ENCODE results near the gene TXNL4A.

TXNL4A gene

DNA sequence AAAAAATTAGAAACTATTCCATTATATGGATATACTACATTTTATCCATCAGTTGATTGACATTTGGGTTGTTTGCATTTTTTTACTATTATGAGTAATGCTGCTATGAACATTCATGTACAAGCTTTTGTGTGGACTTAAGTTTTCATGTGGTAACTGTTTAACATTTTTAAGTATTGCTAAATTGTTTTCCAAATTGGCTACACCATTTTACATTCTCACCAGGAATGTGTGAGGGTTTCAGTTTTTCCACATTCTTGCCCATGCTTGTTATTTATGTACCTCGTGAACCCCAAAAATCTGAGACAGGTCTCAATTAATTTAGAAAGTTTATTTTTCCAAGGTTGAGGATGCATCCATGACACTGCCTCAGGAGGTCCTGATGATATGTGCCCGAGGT is 3.1 kb upstream of the TXNL4A start:
- DNase-seq, result no peak

DNA sequence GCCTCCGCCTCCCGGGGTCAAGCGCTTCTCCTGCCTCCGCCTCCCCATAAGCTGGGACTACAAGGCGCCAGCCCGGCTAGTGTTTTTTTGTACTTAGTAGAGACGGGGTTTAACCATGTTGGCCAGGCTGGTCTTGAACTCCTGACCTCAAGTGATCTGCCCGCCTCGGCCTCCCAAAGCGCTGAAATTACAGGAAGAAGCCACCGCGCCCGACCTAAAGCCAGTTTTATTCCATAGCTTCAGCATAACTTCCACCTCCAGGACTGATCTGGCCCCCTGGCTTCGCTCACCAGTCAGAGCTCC is 783 bp upstream of the TXNL4A start:
- no peak for DNase-seq

DNA sequence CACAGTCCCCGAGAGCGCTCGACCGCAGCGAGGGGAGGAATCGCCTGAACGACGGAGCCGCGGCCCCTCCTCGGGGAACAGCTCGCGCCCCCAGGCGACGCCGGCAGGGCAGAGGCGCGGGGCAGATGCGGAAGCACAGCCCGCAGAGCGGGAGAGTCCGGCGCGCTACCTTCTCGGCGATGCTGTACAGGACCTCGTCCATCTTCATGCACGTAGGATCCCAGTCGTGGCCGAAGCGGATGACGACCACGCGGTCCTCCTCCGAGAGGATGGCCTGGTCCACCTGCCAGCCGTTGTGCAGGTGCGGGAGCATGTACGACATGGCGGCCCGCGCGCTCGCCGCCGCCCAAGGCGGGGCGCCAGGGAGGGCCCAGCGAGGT is 302 bp downstream of the TXNL4A start:
- peak; percentile 41 to 46 for DNase-seq

DNA sequence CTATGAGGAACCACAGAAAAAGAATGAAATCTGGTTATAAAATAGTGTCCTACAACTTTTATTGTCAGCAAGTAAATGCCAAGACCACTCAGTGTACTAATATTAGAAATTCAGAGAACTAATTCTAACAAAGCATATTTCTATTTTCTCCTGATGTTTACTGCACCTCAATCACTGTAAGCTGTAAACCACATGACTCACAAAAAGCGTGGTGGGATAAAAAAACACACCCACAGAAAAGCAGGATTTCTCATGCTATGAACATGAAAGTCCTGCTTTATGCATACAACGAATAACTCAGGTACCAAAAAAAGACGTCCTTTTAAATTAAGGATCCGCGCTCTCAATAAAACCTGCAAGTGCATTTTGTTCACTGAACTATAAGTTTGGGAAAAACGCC is 797 bp downstream of the TXNL4A start:
- DNase-seq, result peak in 1 of 2 donors; percentile 26

DNA sequence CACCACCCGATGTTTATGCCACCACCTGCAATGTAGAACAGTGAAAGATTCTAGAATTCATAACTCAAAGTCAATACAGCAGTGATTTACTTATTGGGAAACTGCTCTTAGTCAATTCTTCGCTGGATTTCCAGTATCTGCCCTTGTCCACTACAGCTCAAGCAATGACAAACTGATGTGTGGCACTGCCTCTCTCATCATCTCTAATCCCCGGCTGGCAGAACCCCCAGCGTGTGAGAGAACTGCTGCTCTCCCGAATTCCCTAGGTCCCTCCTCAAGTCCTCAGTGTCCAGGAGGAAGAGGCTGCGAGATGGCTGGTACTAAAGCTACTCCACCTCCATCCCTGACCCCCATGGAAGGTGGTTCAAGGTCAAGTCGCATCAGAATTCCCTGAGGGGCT is 1.6 kb downstream of the TXNL4A start:
- DNase-seq, result no peak

DNA sequence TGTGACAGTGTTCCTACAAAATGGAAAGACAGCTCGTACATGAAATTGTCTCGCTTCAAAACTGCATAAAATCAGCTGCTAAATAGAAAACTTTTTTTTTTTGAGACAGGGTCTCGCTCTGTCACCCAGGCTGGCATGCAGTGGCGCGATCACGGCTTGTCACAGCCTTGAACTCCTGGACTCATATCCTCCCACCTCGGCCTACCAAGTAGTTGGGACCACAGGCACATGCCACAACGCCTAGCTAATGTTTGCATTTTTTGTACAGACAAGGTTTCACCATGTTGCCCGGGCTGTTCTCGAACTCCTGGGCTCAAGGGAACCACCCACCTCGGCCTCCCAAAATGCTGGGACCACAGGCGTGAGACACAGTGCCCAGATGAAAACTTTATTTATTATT is 3.2 kb downstream of the TXNL4A start:
- no peak for DNase-seq

DNA sequence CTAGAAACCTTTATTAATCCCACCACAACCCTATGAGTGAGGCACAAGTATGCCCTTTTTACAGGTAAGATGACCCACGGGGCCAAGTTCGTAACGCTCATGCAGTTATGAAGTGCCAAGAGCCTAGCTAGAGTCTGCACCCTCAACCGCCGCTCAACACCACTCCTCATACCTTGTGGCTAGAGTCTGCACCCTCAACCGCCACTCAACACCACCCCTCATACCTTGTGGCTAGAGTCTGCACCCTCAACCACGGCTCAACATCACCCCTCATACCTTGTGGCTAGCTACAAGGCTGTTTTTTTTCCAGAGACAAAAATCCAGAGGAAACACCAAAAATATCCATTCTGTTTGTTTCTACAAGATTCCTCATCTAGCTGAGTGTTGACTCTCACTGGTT is 4.6 kb downstream of the TXNL4A start:
- DNase-seq, result no peak

DNA sequence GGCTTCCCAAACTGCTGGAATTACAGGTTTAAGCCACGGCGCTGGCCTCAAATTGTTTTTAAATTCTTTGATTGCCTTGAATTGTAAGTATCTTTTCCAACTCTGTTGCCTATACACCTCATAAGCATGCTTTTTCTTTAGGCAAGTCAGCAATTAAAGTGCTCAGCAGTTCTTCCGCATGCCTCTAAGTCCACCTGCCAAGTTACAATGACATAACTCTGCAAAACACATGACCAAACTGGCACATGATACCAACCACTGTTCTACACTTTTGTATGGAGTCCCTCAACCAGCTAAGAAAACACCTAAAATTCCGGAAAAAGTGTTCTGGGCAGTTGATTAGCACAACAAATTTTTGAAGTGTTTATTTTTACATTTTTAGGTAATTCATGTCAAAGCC is 5.1 kb downstream of the TXNL4A start:
- DNase-seq, result no peak

DNA sequence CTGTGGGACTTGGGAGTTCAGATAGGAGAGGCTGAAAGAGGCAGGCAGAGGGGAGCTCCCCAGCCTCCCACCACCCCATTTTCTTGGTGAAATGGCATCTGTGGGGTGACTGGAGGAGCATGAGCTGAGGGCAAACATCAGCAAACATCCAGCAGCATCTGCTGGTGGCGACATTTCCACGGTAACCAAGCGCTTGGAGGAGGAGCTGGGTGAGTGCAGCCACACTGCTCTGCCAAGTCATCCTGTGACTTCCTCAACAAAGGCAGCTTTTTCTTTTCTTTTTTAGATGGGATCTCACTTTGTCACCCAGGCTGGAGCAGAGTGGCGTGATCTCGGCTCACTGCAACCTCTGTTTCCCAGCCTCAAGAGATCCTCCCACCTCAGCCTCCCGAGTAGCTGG is 5.6 kb downstream of the TXNL4A start:
- DNase-seq, result peak; percentile 49 to 53

DNA sequence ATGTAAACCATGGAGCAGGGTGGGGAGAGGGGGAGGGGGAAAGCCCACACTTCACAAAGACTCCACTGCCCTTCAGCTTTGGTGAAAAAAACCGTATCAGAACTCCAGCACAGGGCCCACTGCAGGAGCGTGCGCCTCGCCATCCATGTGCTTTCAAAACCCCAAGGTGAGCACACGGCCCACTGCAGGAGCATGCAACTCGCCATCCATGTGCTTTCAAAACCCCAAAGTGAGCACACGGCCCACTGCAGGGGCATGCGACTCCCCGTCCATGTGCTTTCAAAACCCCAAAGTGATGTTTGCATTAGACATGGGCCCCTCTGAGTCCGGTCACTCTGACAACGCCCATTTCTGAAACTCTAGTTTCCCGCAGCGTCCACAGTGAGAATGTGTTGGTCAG is 7.8 kb downstream of the TXNL4A start:
- no peak for DNase-seq

DNA sequence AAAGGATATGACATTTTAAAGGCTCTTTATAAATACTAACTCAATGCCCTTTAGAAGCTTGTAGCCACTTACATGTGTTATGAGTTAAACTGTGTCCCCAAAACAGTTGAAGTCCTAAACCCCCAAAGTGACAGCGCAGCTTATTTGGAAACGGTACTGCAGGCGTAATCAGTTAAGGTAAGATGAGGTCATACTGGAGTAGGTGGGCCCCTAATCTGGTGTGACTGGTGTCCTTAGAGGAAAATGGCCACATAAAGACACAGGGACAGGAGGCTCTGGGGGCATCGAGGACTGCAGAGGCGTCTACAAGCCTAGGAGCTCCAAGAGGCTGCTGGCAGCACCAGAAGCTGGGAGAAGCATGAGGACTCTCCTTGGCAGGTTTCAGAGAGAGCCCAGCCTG is 8.5 kb downstream of the TXNL4A start:
- DNase-seq, result no peak

DNA sequence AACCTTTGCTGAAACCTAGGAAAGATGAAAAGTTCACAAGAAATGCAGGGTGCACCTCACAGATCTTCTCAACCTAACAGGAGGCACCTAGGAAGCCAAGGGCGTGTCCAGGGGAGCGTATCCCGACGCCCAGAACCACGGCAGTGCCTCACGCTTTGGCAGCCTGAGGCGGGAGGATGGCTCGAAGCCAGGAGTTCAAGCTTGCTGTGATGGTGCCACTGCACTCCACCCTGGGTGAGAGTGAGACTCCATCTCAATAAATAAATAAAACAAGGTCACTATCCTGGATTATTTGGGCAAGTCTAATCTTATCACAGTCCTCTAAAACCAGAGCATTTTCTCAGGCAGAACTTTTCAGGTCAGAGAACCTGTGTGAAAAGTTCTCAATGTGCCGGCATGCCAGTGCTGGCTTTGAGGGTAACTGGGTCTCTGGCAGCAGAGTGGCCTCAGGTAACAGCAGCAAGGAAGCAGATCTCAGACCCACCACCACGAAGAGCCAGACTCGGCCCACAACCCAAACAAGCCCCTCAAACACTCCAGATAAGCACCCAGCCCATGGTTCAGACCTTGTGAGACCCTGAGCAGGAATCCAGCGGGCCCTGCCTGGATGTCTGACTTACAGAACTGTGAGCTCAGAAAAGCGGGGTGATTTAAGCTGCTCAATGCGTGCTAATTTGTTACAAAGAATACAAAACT is 12.2 kb downstream of the TXNL4A start:
- no peak for DNase-seq

DNA sequence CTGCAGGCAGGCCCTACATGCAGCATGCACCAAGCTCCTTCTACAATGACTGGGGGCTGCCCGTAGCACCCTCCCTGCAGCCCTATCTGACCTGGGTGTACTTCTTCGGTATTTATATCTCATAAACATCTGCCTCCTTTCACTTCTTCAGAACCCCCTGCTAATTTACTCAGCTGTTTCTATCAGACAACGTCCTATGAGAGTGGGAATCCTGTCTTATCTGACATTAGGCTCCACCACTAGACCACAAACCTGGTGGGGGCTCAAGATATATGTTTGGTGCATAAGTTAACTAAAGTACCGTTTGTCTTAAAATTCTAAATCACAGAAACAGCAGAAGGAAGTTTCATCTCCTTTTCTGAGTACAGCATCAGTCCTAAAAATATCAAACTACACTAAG is 13.3 kb downstream of the TXNL4A start:
- no peak for DNase-seq

DNA sequence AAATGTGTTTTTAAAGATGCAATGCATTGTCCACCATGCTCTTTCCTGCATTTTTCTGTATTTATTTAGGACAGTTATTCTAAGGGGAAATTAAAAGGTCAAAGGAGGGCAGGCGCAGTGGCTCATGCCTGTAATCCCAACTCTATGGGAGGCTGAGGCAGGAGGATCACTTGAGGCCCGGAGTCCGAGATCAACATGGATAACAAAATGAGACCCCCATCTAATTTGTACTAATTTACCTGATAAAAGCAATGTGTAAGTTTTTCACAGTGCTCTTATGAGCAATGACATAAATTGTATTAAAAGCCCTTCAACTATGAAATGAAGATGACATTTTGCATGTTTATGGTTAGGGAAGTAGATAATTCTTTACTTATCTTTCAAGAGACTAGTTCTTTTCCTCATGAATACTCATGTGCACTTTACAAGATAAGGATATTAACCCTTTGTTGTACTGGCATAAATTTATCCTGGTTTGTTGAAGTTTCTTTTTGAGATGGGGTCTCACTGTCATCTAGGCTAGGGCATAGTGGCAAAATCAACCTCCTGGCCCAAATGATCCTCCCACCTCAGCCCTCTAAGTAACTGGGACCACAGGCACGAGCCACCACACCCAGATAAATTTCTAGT is 14.2 kb downstream of the TXNL4A start:
- DNase-seq, result no peak

DNA sequence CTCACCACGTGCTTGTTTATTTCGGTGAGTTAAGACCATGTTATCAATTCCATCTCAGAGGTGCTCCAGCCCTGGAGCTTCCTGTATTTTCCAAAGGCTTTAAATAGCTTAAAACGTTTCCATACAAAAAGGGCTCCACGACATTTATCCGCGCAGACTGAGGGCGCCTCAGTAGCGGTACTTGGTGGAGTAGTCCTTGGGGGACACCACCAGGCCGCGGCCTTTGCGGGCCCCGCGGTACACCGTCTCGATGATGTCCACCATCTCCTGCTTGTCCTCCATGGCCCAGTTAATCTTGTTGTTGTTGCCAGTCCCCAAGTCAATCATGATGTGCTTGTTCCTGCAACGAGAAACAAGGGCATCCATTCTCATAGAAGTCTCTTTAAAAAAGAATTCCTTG is 14.8 kb downstream of the TXNL4A start:
- DNase-seq, result no peak

DNA sequence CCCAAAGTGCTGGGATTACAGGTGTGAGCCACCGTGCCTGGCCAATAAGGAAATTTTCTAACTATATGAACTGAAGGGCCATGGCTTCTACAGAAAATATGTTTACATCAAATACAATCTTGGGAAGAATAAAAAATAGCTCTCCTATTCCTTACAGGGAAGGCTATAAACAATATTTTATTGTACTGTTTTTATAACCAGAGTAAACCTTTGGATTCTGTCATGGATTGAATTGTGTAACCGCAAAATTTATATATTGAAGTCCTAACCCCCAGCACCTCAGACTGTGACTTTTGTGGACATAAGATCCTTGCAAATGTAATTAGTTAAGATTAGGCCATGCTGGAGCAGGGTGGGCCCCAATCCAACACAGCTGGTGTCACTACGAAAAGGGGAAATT is 15.6 kb downstream of the TXNL4A start:
- DNase-seq, result no peak

DNA sequence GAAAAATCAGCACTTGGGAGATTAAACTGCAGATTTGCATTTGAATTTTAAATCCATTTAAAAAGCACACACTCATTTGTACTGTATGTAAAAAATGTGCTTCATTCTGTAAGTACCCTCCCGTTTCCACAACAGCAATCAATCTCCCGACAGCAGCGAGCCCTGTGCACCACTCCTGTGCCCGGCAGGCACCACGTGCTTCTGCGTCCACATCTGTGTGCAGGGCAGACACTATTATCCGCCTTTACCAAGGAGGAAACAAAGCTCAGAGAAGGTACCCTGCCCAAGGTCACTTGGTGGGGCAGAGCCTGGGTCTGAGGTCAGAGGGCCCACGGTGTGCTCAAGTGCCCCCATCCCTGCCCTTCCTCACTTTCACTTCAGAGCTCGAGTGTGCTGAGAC is 16.4 kb downstream of the TXNL4A start:
- no peak for DNase-seq

DNA sequence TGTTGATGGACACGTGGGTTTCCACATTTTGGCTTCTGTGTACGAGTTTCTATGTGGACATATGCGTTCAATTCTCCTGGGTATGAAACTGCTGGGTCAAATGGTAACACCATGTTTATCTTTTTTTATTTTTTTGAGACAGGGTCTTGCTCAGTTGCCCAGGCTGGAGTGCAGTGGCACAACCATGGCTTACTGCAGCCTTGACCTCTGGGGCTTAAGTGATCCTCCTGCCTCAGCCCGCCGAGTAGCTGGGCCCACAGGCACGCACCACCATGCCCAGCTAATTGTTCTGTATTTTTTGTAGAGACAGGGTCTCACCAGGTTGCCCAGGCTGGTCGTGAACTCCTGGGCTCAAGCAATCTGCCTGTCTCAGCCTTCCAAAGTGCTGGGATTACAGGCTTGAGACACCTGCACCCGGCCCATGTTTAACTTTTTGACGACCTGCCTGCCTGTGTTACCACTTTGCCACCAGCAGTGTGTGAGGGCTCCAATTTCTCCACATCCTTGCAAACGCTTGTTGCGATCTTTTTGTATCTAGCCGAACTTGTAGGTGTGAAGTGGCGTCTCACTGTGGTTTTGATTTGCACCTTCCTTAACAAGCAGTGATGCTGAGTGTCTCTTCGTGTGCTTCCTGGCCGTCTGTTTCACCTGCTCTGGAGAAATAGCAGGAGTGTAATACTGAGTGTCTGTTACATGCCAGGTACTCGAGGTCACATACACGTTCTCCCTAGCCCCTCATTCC is 17.0 kb downstream of the TXNL4A start:
- no peak for DNase-seq

DNA sequence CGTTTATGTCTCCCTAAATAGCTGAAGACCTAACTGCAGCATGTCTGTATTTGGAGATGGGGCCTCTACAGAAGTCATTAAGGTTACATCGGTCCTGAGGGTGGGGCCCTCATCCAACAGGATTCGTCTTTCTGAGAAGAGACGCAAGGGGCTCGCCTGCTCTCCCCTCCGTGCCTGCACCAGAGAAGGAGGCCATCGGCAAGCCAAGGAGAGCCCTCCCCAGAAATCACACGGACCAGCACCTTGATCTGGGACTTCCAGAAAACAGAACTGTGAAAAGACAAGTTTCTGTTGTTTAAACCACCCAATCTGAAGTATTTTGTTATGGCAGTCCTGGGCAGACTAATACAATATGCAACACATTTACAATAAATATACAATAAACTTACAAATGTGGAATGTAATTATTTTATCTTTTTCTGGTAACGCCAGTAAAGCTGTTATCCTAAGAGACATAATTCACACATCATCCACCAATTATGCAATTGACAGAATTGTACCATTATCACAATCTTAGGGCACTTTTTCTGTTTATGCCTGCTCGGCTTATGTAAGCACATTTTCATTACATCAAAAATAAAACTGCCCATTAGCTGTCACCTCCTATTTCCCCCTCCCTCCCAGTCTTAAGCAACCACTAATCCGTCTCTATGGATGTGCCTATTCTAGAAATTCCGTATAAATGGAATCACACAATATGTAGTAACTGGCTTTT is 17.8 kb downstream of the TXNL4A start:
- DNase-seq, result no peak

DNA sequence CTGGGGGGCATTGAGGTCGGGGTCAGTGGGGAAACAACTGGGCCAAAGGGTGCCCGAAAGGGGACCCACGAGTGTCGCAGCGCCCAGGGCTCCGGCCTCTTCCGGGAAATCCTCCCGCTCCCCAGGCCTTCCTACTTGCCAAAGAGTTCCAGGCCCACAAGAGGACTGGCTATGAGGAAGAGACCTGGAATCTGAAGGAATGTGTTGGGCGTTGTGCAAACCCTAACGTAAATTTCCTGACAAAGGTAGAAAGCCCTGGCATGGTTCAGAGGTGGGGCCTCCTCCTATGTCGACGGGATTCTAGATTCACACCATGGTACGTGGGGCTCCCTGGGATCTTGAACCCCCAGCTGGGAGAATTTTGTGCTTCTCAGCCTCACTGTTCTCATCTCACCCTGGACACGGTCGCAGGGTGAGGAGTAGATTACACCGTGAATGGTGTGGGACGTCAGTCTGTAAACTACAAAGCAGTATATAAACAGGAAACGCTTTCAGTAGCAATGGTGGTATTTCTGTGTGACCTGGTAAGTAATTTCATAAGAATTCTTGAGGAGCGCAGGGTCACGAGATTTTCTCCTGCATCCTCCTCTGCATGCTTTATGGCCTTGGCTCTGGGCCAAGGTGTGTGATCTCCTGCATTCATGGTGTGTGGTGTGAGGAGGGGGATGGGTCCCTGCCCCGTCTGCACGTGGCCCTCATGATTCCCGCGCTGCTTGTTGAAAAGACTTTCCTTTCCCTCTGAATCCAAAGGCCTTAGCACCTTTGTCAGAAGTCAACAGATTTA is 23.1 kb downstream of the TXNL4A start:
- DNase-seq, result no peak

DNA sequence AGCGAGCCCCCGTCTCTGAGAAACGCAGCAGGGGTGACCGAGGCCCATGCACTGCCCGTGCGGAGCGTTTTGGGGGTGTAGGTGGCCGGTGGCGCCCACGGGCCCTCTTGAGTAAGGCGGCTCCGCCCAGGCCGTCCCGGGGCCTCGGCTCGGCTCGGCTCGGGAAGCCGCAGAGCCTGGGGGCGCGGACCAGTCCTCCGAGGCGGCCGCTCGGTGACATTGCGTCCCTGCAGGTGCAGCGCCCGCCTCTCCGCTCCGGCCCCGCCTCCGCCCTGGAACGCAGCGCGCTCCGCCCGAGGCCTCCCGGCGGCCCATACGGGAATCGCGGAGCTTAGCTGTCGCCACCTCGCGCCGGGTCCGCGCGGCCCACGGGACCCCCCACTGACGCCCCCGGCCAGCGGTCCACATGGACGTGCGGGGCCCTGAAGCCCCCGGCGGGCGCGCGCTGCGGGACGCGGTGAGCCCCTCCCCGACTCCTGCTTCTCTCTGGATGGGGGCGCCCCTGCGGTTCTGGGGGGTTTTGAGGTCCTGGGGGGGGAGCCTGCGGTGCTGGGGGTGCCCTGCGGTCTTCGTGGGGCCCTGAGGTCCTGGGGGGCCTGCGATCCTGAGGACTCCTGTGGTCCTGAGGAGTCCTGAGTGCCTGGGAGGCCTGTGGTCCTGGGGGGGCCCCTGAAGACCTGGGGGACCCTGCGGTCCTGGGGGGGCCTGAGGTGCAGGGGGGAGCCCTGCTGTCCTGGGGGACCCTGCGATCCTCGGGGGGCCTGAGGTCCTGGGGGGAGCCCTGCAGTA is 23.8 kb downstream of the TXNL4A start, which contains the start of gene HSBP1L1:
Gene HSBP1L1 (plus strand): TSS at position 314 of the 789 bp plus-strand sequence. CDS start 93 bp downstream, at position 407.
- DNase-seq, result no peak

All from inflammatory macrophage treated with lipopolysaccharide for 1 hour (primary cell).